Measurements from ENCODE around the gene KRTAP21-1. TPM values are rescaled to one million over a fixed set of nuclear protein-coding genes. Genes with fewer than 3 reads are reported as not detected.

KRTAP21-1 gene

DNA sequence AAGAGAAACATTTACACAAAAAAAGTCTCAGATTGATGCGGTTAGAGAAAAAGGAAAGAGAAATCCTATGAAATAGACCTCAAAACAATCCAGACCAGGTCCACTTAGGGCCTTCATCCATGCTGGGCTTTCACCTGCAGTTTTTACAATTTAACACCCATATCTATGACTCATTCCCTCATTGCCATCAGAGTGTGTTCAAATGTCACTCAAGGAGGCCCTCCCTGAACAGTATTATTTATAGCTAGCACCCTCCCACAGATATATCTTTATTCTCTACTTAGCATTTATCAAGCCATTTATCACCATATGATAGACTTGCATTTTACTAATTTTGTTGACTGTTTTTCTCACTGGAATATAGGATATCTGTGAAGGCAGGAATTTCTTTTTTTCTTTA is 35.8 kb downstream of the KRTAP21-1 start:
- H3K4me2 ChIP-seq (ENCODE audit: low read length) = no peak overlapping the region
- peaks cover 4% of the 10 kb centered on the region for H3K9me3 ChIP-seq (replicated peaks; ENCODE audit: low read length)
- H3K36me3 ChIP-seq (ENCODE audit: insufficient read depth, low read length) = no peaks in the 10 kb centered on the region
- H3K4me3 ChIP-seq (ENCODE audit: low read length) = no peak overlapping the region
- no peaks in the 10 kb centered on the region for H3K27me3 ChIP-seq (ENCODE audit: control insufficient read depth, insufficient read depth, low read length)
- H3K4me1 ChIP-seq (ENCODE audit: control insufficient read depth, insufficient read depth, low read length) = no peaks in the 10 kb centered on the region
- no peak overlapping the region for H3K9ac ChIP-seq (ENCODE audit: low read depth, low read length)

DNA sequence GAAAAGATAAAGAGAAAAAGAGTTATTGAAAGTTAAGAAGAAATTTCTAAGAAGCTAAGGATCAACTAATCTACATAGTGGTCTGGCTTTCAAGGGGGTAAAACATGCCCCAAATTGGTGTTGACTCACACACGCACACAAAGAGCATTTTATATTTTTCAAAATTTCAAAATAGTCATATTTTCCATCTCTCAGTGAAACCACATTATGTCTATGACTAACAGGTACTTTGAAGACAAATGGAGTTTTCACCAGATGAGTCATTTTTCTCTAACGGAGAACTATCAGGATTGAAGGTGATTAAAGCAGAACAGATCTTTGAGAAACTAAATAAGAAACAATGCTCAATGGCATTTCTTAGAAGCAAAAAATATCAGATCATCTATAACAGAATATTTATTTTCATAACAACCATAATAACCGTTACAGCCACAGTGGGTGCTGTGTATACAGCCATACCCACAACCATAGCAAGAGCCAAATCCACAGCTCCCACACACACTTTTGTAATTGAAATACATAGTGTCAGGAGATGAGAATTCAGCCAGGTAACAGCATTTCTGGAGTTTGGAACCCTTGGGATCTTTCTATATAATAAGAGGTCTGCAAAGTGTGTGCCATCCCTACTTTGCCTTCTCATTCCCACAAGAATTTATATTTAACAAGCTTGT is 36.9 kb downstream of the KRTAP21-1 start, which contains the start of gene KRTAP21-3:
Gene KRTAP21-3, minus strand, starts transcription at position 539 of the 671 bp plus-strand sequence. Its CDS starts 18 bp downstream, at position 521.
- Histone ChIP-seq H3K36me3 (ENCODE audit: insufficient read depth, low read length) (no peaks in the 10 kb centered on the region), H3K4me3 (ENCODE audit: low read length) (no peak within 1 kb of the TSS), H3K4me2 (ENCODE audit: low read length) (no peak within 1 kb of the TSS), H3K9ac (ENCODE audit: low read depth, low read length) (no peak within 1 kb of the TSS), H3K9me3 (replicated peaks; ENCODE audit: low read length) (peaks cover 4% of the 10 kb centered on the region), H3K4me1 (ENCODE audit: control insufficient read depth, insufficient read depth, low read length) (no peaks in the 10 kb centered on the region), H3K27me3 (ENCODE audit: control insufficient read depth, insufficient read depth, low read length) (no peaks in the 10 kb centered on the region)

DNA sequence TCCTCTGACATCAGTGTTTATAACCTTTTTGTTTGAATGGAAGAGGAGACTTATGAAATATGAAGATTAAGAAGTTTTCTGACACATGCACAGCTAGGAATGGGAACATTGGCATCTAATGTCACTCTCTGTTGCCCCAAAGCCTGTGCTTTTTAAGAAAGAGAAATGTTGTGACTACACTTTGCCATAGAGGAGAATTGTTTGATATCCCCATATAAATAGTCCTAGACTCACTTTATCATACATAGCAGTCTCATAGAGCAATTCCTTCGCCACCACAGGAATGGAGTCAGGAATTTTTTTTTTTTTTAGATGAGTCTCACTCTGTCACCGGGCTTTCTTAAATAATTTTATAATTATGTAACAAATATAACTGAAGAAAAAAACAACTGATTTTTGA is 38.1 kb downstream of the KRTAP21-1 start:
- Histone ChIP-seq H3K4me3 (ENCODE audit: low read length) (no peak overlapping the region), H3K27me3 (ENCODE audit: control insufficient read depth, insufficient read depth, low read length) (no peaks in the 10 kb centered on the region), H3K36me3 (ENCODE audit: insufficient read depth, low read length) (no peaks in the 10 kb centered on the region), H3K9me3 (replicated peaks; ENCODE audit: low read length) (peaks cover 4% of the 10 kb centered on the region), H3K4me1 (ENCODE audit: control insufficient read depth, insufficient read depth, low read length) (no peaks in the 10 kb centered on the region), H3K9ac (ENCODE audit: low read depth, low read length) (no peak overlapping the region), H3K4me2 (ENCODE audit: low read length) (no peak overlapping the region)

DNA sequence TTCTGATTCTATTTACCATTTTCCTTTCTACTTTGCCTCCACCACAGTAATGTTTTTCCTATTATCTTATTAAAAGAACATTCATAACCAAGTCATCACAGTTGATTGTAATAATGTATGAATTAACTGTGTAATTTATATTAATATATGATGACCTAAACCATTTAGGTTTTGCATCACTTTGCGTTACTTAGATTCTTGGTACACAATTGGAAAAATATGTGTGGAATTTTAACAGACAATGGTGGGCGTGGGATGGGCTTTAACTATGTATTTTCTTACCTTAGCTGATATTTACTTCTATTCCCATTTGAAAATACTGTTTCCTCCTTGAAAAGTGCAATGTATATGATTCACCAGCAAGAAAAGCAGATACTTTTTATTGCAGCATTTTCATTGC is 40.3 kb downstream of the KRTAP21-1 start:
- H3K36me3 ChIP-seq (ENCODE audit: insufficient read depth, low read length) = no peaks in the 10 kb centered on the region
- H3K9ac ChIP-seq (ENCODE audit: low read depth, low read length) = no peak overlapping the region
- no peaks in the 10 kb centered on the region for H3K9me3 ChIP-seq (replicated peaks; ENCODE audit: low read length)
- no peak overlapping the region for H3K4me2 ChIP-seq (ENCODE audit: low read length)
- H3K4me1 ChIP-seq (ENCODE audit: control insufficient read depth, insufficient read depth, low read length) = no peaks in the 10 kb centered on the region
- H3K4me3 ChIP-seq (ENCODE audit: low read length) = no peak overlapping the region
- H3K27me3 ChIP-seq (ENCODE audit: control insufficient read depth, insufficient read depth, low read length) = no peaks in the 10 kb centered on the region

DNA sequence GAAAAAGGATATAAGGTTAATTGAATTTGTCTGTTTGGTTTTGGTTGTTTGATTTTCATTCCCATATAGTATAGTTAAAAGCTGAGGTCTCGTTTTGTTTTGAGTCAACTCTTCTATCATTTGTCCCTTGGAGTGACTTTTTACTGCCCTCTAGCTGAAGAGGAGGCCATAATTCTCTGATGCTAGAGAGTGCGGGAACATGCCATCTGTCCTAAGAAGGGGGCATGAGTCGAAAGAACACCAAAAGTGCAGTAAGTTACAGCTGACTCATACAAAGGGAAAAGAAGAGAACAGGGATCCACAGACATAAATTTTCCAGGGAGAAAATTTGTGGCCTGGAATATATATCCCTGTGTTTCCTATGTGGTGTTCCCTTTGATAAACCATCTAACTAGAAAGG is 40.8 kb downstream of the KRTAP21-1 start:
- Histone ChIP-seq H3K4me3 (ENCODE audit: low read length) (no peak overlapping the region), H3K9me3 (replicated peaks; ENCODE audit: low read length) (no peaks in the 10 kb centered on the region), H3K4me2 (ENCODE audit: low read length) (no peak overlapping the region), H3K36me3 (ENCODE audit: insufficient read depth, low read length) (no peaks in the 10 kb centered on the region), H3K9ac (ENCODE audit: low read depth, low read length) (no peak overlapping the region), H3K27me3 (ENCODE audit: control insufficient read depth, insufficient read depth, low read length) (no peaks in the 10 kb centered on the region), H3K4me1 (ENCODE audit: control insufficient read depth, insufficient read depth, low read length) (no peaks in the 10 kb centered on the region)

DNA sequence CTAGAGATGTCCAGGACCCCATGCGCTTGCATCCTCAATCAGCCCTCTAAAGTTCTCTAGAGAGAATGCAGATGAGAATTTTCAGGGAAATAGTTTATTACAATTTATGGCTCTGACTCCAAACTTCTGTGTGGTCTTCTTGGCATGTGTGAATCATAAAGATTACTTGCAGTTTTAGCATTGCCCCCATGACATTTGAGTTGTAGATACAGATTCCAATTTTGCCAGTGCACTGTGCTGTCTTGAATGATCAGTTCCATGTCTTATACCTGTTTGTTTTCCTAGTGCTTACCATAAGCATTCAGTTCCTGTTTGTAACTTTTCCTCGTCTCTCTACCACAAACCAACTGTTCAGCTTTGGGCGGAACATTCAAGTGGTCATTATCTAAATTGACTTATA is 41.5 kb downstream of the KRTAP21-1 start:
- H3K4me3 ChIP-seq (ENCODE audit: low read length) = no peak overlapping the region
- no peaks in the 10 kb centered on the region for H3K36me3 ChIP-seq (ENCODE audit: insufficient read depth, low read length)
- H3K9ac ChIP-seq (ENCODE audit: low read depth, low read length) = no peak overlapping the region
- no peaks in the 10 kb centered on the region for H3K4me1 ChIP-seq (ENCODE audit: control insufficient read depth, insufficient read depth, low read length)
- H3K4me2 ChIP-seq (ENCODE audit: low read length) = no peak overlapping the region
- no peaks in the 10 kb centered on the region for H3K27me3 ChIP-seq (ENCODE audit: control insufficient read depth, insufficient read depth, low read length)
- H3K9me3 ChIP-seq (replicated peaks; ENCODE audit: low read length) = no peaks in the 10 kb centered on the region

DNA sequence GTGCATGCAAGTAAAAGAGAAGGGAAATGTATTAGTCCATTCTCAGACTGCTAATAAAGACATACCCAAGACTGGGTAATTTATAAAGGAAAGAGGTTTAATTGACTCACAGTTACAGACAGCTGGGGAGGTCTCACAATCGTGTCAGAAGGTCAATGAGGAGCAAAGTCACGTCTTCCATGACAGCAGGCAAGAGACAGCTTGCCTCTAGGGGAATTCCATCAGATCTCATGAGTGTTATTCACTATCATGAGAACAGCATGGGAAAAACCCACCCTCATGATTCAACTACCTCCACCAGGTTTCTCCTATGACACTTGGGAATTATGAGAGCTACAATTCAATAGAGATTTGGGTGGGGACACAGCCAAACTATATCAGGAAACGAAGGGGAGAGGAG is 44.7 kb downstream of the KRTAP21-1 start:
- no peak overlapping the region for H3K4me2 ChIP-seq (ENCODE audit: low read length)
- no peaks in the 10 kb centered on the region for H3K27me3 ChIP-seq (ENCODE audit: control insufficient read depth, insufficient read depth, low read length)
- no peak overlapping the region for H3K4me3 ChIP-seq (ENCODE audit: low read length)
- no peaks in the 10 kb centered on the region for H3K36me3 ChIP-seq (ENCODE audit: insufficient read depth, low read length)
- H3K9ac ChIP-seq (ENCODE audit: low read depth, low read length) = no peak overlapping the region
- H3K9me3 ChIP-seq (replicated peaks; ENCODE audit: low read length) = no peaks in the 10 kb centered on the region
- no peaks in the 10 kb centered on the region for H3K4me1 ChIP-seq (ENCODE audit: control insufficient read depth, insufficient read depth, low read length)

DNA sequence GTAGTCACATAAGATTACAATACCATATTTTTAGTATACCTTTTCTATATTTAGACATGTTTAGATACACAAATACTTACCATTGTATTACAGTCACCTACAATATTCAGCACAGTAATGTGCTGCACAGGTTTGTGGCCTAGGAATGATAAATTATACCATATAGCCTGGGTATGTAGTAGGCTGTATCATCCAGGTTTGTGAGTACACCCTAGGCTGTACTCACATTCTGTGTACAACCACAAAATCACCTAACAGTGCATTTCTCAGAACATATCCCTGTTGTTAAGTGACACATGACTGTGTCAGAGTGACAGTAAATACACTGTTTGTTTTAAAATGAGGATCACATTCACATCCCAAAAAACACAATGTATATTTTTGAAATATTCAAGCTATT is 47.8 kb downstream of the KRTAP21-1 start:
- H3K4me2 ChIP-seq (ENCODE audit: low read length) = no peak overlapping the region
- no peaks in the 10 kb centered on the region for H3K9me3 ChIP-seq (replicated peaks; ENCODE audit: low read length)
- H3K4me3 ChIP-seq (ENCODE audit: low read length) = no peak overlapping the region
- H3K4me1 ChIP-seq (ENCODE audit: control insufficient read depth, insufficient read depth, low read length) = no peaks in the 10 kb centered on the region
- H3K9ac ChIP-seq (ENCODE audit: low read depth, low read length) = no peak overlapping the region
- no peaks in the 10 kb centered on the region for H3K36me3 ChIP-seq (ENCODE audit: insufficient read depth, low read length)
- H3K27me3 ChIP-seq (ENCODE audit: control insufficient read depth, insufficient read depth, low read length) = no peaks in the 10 kb centered on the region

Small RNAs within 50 kb of the gene (small RNA-seq; reads per million reads assigned to genes)
- gene AP000244.1 (not detected), gene KRTAP21-3 (not detected), gene KRTAP8-2P (not detected)

All from skeletal muscle satellite cell (primary cell).